Lower leg skin (tissue), 3 donors: ENCODE measurements around the gene SF3B1.

Experiments
- CTCF ChIP-seq, 3 donors: fragments of 450-650 bp; IDR thresholded peaks; one replicate each; pipeline ENCODE4 v1.5.1; 2016; ENCODE audit warnings: antibody characterized with exemption in 3 of 3, mild to moderate bottlenecking in 3 of 3, moderate library complexity in 2 of 3
- POLR2A ChIP-seq, 2 donors: fragments of 450-650 bp; IDR thresholded peaks; one replicate each; pipeline ENCODE4 v1.6.1; 2016 to 2017; ENCODE audit warnings: antibody characterized with exemption in 2 of 2, mild to moderate bottlenecking in 1 of 2, moderate library complexity in 1 of 2

GRCh38 chr2:197381641-197382040 lies 53.2 kb downstream of the SF3B1 start:
- TF ChIP-seq CTCF (IDR thresholded peaks at IDR 0.05) = no peak
- TF ChIP-seq POLR2A (IDR thresholded peaks at IDR 0.05) = no peak
